Adrenal gland (tissue), 12 donors: ENCODE results near the gene IDI1. TPM values are rescaled to one million over a fixed set of nuclear protein-coding genes. Genes with fewer than 3 reads are reported as not detected.

Source experiments
- DNase-seq, 7 donors: peaks; one replicate each; pipeline ENCODE4 v3.0.0-alpha.2; 2019 to 2020
- H3K27ac ChIP-seq, 5 donors: fragments of 200-600 bp; sonication (generic) in 4 of 5; 1 replicate in 3 of 5; 2 replicates in 2 of 5; pipeline versions ENCODE4 v1.5.1 to v1.8.0; 2016 to 2020; ENCODE audit warnings: mild to moderate bottlenecking in 1 of 5
- H3K27me3 ChIP-seq: fragments of 200-600 bp; 2 replicates; pipeline ENCODE4 v1.8.0; 2021
- H3K36me3 ChIP-seq, 2 donors: fragments of 200-600 bp; replicated peaks in 1 of 2; 1 replicate in 1 of 2; 2 replicates in 1 of 2; pipeline versions ENCODE4 v1.5.1 to v1.8.0; 2018 to 2022
- H3K4me1 ChIP-seq, 2 donors: fragments of 200-600 bp; replicated peaks in 1 of 2; 1 replicate in 1 of 2; 2 replicates in 1 of 2; pipeline versions ENCODE4 v1.5.1 to v1.8.0; 2018 to 2021
- H3K4me3 ChIP-seq, 4 donors: fragments of 200-600 bp; sonication (generic) in 3 of 4; one replicate each; pipeline ENCODE4 v1.5.1; 2016 to 2018
- H3K9me3 ChIP-seq, 3 donors: fragments of 200-600 bp; sonication (generic) in 1 of 3; replicated peaks in 1 of 3; 1 replicate in 2 of 3; 2 replicates in 1 of 3; pipeline versions ENCODE4 v1.5.1 to v1.8.0; 2016 to 2021
- CTCF ChIP-seq, 6 experiments: fragments of 450-650 bp in 4 of 6; fragments of 200-600 bp in 2 of 6; sonication (generic) in 1 of 6; IDR thresholded peaks; 1 replicate in 5 of 6; 2 replicates in 1 of 6; pipeline versions ENCODE4 v1.5.1 to v1.8.0; 2016 to 2021; ENCODE audit warnings: antibody characterized with exemption in 6 of 6, mild to moderate bottlenecking in 2 of 6, moderate library complexity in 1 of 6
- POLR2A ChIP-seq, 2 donors: fragments of 450-650 bp; IDR thresholded peaks; one replicate each; pipeline ENCODE4 v1.6.1; 2017; ENCODE audit warnings: antibody characterized with exemption in 2 of 2, mild to moderate bottlenecking in 2 of 2, moderate library complexity in 1 of 2
- WGBS, 4 donors: extraction: QIAGEN DNeasy Blood & Tissue Kit in 2 of 4; methylation state at CpG; one replicate each; pipeline versions ENCODE4 v1.1.5 to v1.1.7; 2013 to 2017; 5-methylcytosine and 5-hydroxymethylcytosine counted together
- intact Hi-C, 2 donors: fragments of 100-400 bp; cut with DNase I; formaldehyde crosslinking; loops; one replicate each; pipeline versions ENCODE4 v1.14.1 to v1.15.0; 2022 to 2023
- polyA plus RNA-seq, 3 donors: library from polyadenylated mRNA; stranded (reverse); fragments of 200-250 nt in 2 of 3; fragments of 350-450 nt in 1 of 3; fragmentation: Illumina TruSeq in 1 of 3; extraction: RNeasy Lipid Tissue Mini Kit (QIAGEN cat#74804) in 1 of 3; gene quantifications; one replicate each; pipeline ENCODE4 v1.2.3, GENCODE V29; 2013 to 2014
- total RNA-seq, 9 donors: library from RNA; depleted of rRNA in 4 of 9; stranded (reverse); fragments of >200 nt in 4 of 9; fragments of 120-200 nt in 1 of 9; fragmentation: NEBNext Ultra II Directional in 1 of 9; extraction: Animal tissue kit (Norgen Biotek cat#: 25700) in 1 of 9; gene quantifications; one replicate each; pipeline versions ENCODE4 v1.1.0 to v1.2.4, GENCODE V29; 2013 to 2023
- donor health status: healthy with polysubstance abuse.
- donor health status: Bipolar disorder and iron deficiency.
- donor health status: DM: yes; HTN: yes; CAD: no.
- donor health status: DM: no; HTN: no; CAD: no.
- donor health status: DM: no; HTN: no; CAD: no.
- donor health status: DM: yes; HTN: yes; CAD: no.

The IDI1 gene
- total and polyA plus RNA-seq, 12 donors: 20.4 to 1,056 (median 49.7) TPM

GRCh38 chr10:1036341-1036791 is 12.6 kb downstream of the IDI1 start:
- WGBS, 4 donors: 75 to 89% (median 80%) methylated on average over 8 to 14 of the region's 14 CpGs
- Histone ChIP-seq H3K27ac (no peak overlapping the region), H3K27me3 (no peaks in the 10 kb centered on the region), H3K4me3 (no peak overlapping the region), H3K4me1 (no peaks in the 10 kb centered on the region), H3K9me3 (no peaks in the 10 kb centered on the region), H3K36me3 (peaks cover 0 to 19% of the 10 kb centered on the region in 2 donors)
- TF ChIP-seq CTCF (IDR thresholded peaks at IDR 0.05) (no peak), POLR2A (IDR thresholded peaks at IDR 0.05) (no peak)
- intact Hi-C loops: no loop called here
- DNase-seq: no peak

GRCh38 chr10:1035201-1035600 is 13.7 kb downstream of the IDI1 start:
- WGBS, 4 donors: 77 to 90% (median 86%) methylated on average over 5 to 6 of the region's 6 CpGs
- no peak for DNase-seq
- no peaks in the 10 kb centered on the region for H3K4me1 ChIP-seq
- H3K27me3 ChIP-seq: no peaks in the 10 kb centered on the region
- H3K4me3 ChIP-seq: no peak overlapping the region
- no peak for TF ChIP-seq POLR2A (IDR thresholded peaks at IDR 0.05)
- intact Hi-C loops: no loop called here
- peaks cover 0 to 7% of the 10 kb centered on the region in 2 donors for H3K36me3 ChIP-seq
- H3K27ac ChIP-seq: no peak overlapping the region
- no peaks in the 10 kb centered on the region for H3K9me3 ChIP-seq

- intact Hi-C loops: no loop called here
- Histone ChIP-seq H3K36me3 (peaks cover 0 to 7% of the 10 kb centered on the region in 2 donors), H3K4me3 (no peak overlapping the region), H3K9me3 (no peaks in the 10 kb centered on the region), H3K27ac (peak overlapping the region in 2 of 5 donors; percentile 17 to 26), H3K27me3 (no peaks in the 10 kb centered on the region), H3K4me1 (no peaks in the 10 kb centered on the region)
- 76 to 81% (median 80%) methylated on average over 3 of the region's 3 CpGs for WGBS, 4 donors
- TF ChIP-seq CTCF (IDR thresholded peaks at IDR 0.05) (no peak), POLR2A (IDR thresholded peaks at IDR 0.05) (no peak)
- DNase-seq: no peak
Observed at GRCh38 chr10:1034758-1035157, 14.2 kb downstream of the IDI1 start.

- 37 to 60% (median 40%) methylated on average over 1 of the region's 1 CpG for WGBS, 4 donors
Observed at GRCh38 chr10:1033601-1034000, 15.3 kb downstream of the IDI1 start.

More at GRCh38 chr10:1033601-1034000, 15.3 kb downstream of the IDI1 start:
- peak in 3 of 7 donors; percentile 40 to 75 (median 41) for DNase-seq
- H3K27me3 ChIP-seq: no peaks in the 10 kb centered on the region
- no peak for TF ChIP-seq POLR2A (IDR thresholded peaks at IDR 0.05)
- TF ChIP-seq CTCF (IDR thresholded peaks at IDR 0.05): no peak
- peaks cover 0 to 7% of the 10 kb centered on the region in 2 donors for H3K36me3 ChIP-seq
- H3K27ac ChIP-seq: no peak overlapping the region
- no peaks in the 10 kb centered on the region for H3K4me1 ChIP-seq
- intact Hi-C loops: no loop called here
- H3K4me3 ChIP-seq: no peak overlapping the region
- no peaks in the 10 kb centered on the region for H3K9me3 ChIP-seq
